ENCODE data around the gene UGCG.

DNA sequence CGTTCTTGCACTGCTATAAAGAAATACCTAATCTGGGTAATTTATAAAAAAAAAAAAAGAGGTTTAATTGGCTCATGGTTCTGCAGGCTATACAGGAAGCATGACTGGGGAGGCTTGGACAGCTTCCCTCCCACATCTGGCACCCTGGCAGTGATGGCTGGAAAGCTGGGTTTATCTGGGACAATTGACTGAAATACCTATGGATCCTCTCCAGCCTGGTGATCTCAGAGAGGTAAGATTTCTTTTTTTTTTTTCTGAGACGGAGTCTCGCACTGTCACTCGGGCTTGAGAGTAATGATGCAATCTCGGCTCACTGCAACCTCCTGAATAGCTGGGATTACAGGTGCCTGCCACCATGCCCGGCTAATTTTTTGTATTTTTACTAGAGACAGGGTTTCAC, 22.7 kb upstream of the UGCG start:
- TF ChIP-seq POLR2A (IDR thresholded peaks at IDR 0.05; ENCODE audit: low read length) = no peak
- no peak for TF ChIP-seq GATA1 (IDR thresholded peaks at IDR 0.05; ENCODE audit: low read depth, low read length)
